Measurements from ENCODE around the gene KLHDC10.
A peak's percentile ranks its signal among the peaks of the same experiment; 100 is the strongest.
"Not testable (repeated sequence)": the region's sequence is repeated elsewhere in the genome, so short reads cannot be mapped to it uniquely, and the experiment has no call there.

Gene KLHDC10

GRCh38 chr7:130160023-130160422, 89.7 kb downstream of the KLHDC10 start:
- no peak for DNase-seq

DNA sequence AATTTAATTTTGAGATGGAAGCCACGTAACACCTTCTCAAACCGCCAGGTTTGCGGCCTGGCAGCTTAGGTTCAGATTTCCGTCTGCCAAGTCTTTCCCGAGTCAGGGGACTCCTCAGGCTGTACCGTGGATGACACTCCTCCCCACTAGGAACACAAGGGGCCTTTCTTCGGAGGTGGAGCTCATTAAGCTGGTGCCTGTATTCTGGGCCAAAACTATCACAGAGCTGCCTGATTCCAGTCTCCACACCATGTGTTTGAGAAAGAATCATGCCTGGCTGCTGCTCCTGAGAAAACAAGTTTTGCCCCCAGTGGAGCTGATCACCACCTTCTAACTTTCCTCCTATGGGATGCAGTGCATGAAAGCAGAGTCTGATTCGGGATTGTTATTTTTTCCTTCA, 90.1 kb downstream of the KLHDC10 start:
- DNase-seq = no peak

- DNase-seq = no peak
Measured at GRCh38 chr7:130162196-130162595, 91.9 kb downstream of the KLHDC10 start.

GRCh38 chr7:130174237-130174959, 104.1 kb downstream of the KLHDC10 start:
- DNase-seq = no peak

DNA sequence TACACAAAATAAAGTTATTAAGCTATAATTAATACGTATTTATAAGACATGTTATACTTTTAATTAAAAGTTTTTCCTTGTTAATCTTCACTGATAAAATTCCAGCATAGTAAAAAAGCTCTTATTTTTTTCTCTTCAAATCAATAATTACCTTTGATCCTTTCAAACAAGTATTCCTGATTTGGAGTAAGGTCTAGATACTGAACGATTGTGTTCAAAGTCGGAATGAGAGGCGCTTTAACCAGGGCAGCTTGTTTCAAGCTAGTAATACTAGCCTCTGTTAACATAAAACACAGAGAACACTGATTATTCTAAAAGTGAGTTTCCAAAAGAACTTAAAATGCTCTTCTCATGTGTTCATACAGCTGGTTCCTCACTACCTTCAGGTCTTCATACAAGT, 107.9 kb downstream of the KLHDC10 start:
- DNase-seq = no peak

DNA sequence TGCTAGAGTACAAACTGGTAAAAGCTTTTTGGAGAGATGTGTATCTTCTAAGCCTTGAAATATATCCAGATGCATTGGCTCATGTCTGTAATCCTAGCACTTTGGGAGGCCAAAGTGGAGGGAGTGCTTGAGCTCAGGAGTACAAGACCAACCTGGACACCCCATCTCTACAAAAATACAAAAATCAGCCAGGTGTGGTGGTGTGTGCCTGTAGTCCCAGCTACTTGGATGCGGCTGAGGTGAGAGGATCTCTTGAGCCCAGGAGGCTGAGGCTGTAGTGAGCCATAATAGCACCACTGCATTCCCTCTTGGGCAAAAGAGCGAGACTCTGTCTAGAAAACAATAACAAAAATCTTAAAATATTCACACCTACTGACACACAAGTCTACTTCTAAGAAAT, 109.3 kb downstream of the KLHDC10 start:
- no peak for DNase-seq

DNA sequence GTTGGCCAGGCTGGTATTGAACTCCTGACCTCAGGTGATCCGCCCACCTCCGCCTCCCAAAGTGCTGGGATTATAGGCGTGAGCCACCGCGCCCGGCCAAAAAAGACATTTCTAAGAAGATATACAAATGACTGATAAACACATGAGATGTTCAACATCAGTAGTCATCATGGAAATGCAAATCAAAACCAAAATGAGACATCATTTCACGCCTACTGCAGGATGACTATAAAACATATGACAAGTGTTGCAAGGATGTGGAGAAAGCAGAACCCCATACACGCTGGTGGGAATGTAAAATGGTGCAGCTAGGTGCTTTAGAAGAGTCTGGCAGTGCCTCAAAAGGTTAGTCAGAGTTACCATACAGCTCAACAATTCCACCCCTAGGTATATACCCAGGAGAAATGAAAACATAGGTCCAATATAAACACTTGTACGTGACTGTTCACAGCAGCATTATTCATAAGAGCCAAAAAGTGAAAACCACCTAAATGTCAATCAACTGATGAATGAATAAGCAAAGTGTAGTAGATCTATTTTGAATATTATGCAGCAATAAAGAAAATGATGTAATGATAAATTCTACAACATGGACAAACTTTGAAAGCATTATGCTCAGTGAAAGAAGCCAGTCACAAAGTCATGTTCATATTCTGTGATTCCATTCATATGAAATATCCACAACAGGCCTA, 110.4 kb downstream of the KLHDC10 start:
- peak; percentile 79 for DNase-seq

DNA sequence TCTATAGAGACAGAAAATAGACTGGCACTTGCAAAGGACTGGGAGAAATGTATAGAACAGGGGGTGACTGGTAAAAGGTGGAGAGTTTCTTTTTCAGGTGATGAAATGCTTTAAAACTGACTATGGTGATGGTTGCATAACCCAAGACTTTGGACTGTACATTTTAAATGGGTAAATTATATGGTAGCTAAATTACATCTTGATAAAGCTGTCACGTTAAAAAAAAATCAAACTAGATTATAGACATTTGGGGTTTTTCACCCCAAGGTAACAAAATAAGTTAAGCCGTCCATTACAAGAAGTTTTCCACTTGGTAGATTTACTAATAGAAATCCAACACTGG, 110.9 kb downstream of the KLHDC10 start:
- DNase-seq = no peak

- no peak for DNase-seq
Measured at GRCh38 chr7:130182990-130183389, 112.7 kb downstream of the KLHDC10 start.

DNA sequence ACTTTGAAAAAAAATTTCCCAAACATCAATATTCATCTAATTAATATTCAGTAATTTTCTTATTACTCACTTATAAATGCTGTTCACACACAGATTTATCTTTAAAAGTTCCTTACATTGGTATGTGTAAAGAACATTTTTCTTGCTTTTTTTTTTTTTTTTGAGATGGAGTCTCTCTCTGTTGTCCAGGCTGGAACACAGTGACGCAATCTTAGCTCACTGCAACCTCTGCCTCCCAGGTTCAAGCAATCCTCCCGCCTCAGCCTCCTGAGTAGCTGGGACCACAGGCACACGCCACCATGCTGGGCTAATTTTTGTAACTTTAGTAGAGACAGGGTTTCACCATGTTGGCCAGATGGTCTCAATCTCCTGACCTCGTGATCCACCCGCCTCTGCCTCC, 114.0 kb downstream of the KLHDC10 start:
- not testable (repeated sequence) for DNase-seq
